ENCODE measurements around the gene ST3GAL4. TPM values are rescaled to one million over a fixed set of nuclear protein-coding genes. Genes with fewer than 3 reads are reported as not detected.
A peak's percentile ranks its signal among the peaks of the same experiment; 100 is the strongest.

Gene ST3GAL4
- total and polyA plus RNA-seq, 10 of the 15 experiments (the other 5 are each of a cell fraction or from before 2014, with no cell fraction given), result 3.8 to 8.1 (median 6.5) TPM; not detected in 2

GRCh38 chr11:126312961-126313360 lies 42.5 kb upstream of the ST3GAL4 start:
- SMC1A ChIA-PET (ENCODE audit: uncharacterized antibody, unreplicated experiment), result interaction anchor here (0.7 to 6.5 kb wide), 7 partner anchors 9 to 167 kb away, joined by 3 to 78 read pairs (median 4); partner anchors contain the start of genes DCPS and ST3GAL4
- FAIRE-seq (no peak), ATAC-seq (no peak), DNase-seq (ENCODE audit: low read depth, low spot score) (no peak)
- in situ Hi-C loops (cut with MboI), result no loop called here
- RAD21 ChIA-PET (ENCODE audit: unreplicated experiment), result interaction anchor here (2.8 to 3.0 kb wide), 2 partner anchors 43 to 108 kb away, joined by 8 to 16 read pairs; partner anchors contain the start of gene ST3GAL4
- CTCF ChIA-PET, result interaction anchor here (2.8 to 10.0 kb wide), 3 partner anchors 43 to 170 kb away, joined by 14 to 232 read pairs (median 22); partner anchors contain the start of gene ST3GAL4
- peak overlapping the region; percentile 30; the same call in 1 of the 2 replicates for H3K4me2 ChIP-seq (ENCODE audit: control insufficient read depth, insufficient read depth)
- H3K36me3 ChIP-seq (ENCODE audit: control insufficient read depth in 2 of 2, insufficient read depth in 2 of 2, low read length in 1 of 2), result peaks cover 1 to 13% of the 10 kb centered on the region in 2 experiments
- 90% methylated on average over 8 of the region's 8 CpGs for WGBS (ENCODE audit: insufficient coverage, insufficient replicate concordance, low lambda C conversion rate, missing lambda C conversion rate)
- H3K4me1 ChIP-seq (ENCODE audit: control insufficient read depth, insufficient read depth, low read length), result peaks cover 43% of the 10 kb centered on the region
- peaks cover 5% of the 10 kb centered on the region for H3K79me2 ChIP-seq (ENCODE audit: control insufficient read depth, insufficient read depth, low read length)
- POLR2A ChIA-PET, result no interaction called here
- 0 out of 2 replicates have a peak overlapping the region, but pooled peaks have one; percentile 24 for H3K27ac ChIP-seq (ENCODE audit: control insufficient read depth, insufficient read depth)
- no peak overlapping the region for H3K4me3 ChIP-seq
- no peaks in the 10 kb centered on the region for H3K27me3 ChIP-seq (replicated peaks in 1 of 2; ENCODE audit: control insufficient read depth in 2 of 2, insufficient read depth in 2 of 2, low read length in 1 of 2)
- no peak overlapping the region for H3K9ac ChIP-seq (ENCODE audit: control insufficient read depth, insufficient read depth, low read length)
- TF ChIP-seq E2F8 (IDR thresholded peaks at IDR 0.05; ENCODE audit: low read depth, partially characterized antibody) (no peak), MYC (IDR thresholded peaks at IDR 0.05; ENCODE audit: insufficient read depth, insufficient read length, insufficient replicate concordance, low read length, severe bottlenecking) (no peak), ZNF622 (IDR thresholded peaks at IDR 0.05) (no peak), SIX5 (IDR thresholded peaks at IDR 0.05; ENCODE audit: low read depth, low read length, severe bottlenecking) (no peak), SMAD5 (IDR thresholded peaks at IDR 0.05; ENCODE audit: low read depth) (no peak), STAT3 (IDR thresholded peaks at IDR 0.05; ENCODE audit: low read depth, low read length) (no peak), PBX3 (IDR thresholded peaks at IDR 0.05; ENCODE audit: insufficient replicate concordance, low read depth, low read length) (no peak), ZZZ3 (IDR thresholded peaks at IDR 0.05; ENCODE audit: control insufficient read depth, insufficient read length, low read depth) (no peak), E4F1 (IDR thresholded peaks at IDR 0.05; ENCODE audit: borderline replicate concordance, partially characterized antibody) (no peak), CBX5 (IDR thresholded peaks at IDR 0.05; ENCODE audit: low read depth) (no peak), YBX1 (IDR thresholded peaks at IDR 0.05) (no peak), ZBTB40 (IDR thresholded peaks at IDR 0.05; ENCODE audit: borderline replicate concordance) (no peak)
- H4K20me1 ChIP-seq (ENCODE audit: control insufficient read depth, insufficient read depth), result no peaks in the 10 kb centered on the region; the same call in 1 of the 2 replicates
- no peak overlapping the region for H2AFZ ChIP-seq (ENCODE audit: control insufficient read depth, low read depth, low read length)
- no peaks in the 10 kb centered on the region; the same call in none of the 3 replicates for H3K9me3 ChIP-seq (replicated peaks; ENCODE audit: control insufficient read depth, insufficient read depth, low read length)
- intact Hi-C loops (cut with micrococcal nuclease; ENCODE audit: unreplicated experiment), result loop anchor here (10.0 kb wide), 3 partner anchors 388 to 672 kb away; no protein-coding TSS in a partner anchor
- no TSS peak for BruUV-seq (replicated peaks)

All from GM12878 (cell line).